GM11168 (cell line): ENCODE measurements around the gene TNRC6B.

Experiments
- in situ Hi-C: fragments of 300-500 bp; cut with MboI; formaldehyde crosslinking; loops from one replicate; pipeline ENCODE4 v1.12.0; 2022; ENCODE audit warnings: low sequenced_read_pairs; ENCODE audit not compliant: unreplicated experiment

The TNRC6B gene

GRCh38 chr22:40237788-40238424 lies 60.2 kb downstream of the TNRC6B start:
- in situ Hi-C loops: no loop called here

DNA sequence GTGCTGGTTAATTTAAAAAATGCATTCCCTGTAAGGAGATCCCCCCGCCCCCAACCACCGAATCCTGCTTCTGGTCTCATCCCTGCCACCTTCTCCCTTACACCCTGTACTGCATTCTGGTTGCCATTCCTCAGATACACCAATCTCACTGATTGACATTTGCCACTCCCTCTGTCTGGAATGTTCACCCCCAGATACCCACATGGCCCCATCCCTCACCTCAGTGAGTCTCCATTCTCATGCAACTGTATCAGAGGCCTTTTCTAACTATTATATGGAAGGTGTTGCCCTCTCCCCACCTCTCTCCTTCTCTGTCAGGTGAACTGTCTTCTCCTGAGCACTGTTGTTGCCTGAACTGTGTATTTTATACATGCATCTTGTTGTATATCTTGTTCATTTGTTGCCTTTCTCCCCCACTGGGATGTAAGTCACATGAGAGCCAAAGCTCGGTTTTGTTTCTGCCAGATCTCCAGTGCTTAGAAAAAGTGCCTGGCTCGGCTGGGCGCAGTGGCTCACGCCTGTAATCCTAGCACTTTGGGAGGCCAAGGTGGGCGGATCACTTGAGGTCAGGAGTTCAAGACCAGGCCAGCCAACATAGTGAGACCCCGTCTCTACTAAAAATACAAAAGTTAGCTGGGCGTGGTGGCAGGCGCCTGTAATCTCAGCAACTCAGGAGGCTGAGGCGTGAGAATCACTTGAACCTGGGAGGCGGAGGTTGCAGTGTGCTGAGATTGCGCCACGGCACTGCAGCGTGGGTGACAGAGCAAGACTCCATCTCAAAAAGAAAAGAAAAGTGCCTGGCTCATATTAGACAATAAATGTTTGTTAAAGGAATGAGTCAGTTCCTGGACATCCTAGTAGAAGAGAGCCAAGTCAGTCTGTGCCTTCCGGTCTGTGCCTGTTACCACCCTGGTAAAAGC lies 61.0 kb downstream of the TNRC6B start:
- in situ Hi-C loops: no loop called here

- in situ Hi-C loops: no loop called here
These were observed 61.6 kb downstream of the TNRC6B start for GRCh38 chr22:40239345-40239683.

DNA sequence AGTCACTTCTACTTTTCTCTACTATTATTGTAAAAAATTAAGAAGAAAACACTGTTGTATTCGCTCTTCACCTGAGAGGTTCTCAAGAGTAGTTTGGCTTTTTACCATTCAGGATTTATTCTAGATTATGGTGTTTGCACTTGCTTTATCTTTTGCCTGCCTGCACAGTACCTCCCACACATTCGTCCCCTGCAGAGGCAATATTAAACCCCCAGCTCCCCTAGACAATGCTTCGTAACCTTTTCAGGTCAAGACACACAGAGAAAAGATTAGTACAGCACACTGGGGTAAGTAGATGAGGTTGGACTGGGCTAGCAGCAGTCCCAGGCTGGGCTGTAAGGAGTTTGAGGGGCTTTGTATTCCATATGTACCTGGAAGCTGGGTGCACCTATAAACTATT lies 62.4 kb downstream of the TNRC6B start:
- in situ Hi-C loops: no loop called here

DNA sequence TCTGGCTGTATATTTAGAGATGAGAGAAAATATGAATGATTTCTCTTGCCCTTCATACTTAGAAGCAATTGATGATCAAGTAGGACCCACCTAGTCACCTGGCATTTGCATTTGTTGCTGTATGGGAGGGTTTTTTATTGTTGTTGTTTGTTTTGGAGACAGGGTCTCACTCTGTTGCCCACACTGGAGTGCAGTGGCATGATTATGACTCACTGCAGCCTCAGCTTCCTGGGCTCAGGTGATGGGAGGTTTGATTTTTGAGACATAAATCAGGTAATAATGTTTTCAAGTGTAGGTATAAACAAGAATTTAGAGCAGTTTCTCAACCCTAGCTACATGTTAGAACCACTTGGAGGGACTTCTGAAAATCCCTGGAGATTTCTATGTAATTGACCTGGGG lies 63.0 kb downstream of the TNRC6B start:
- in situ Hi-C loops: no loop called here

DNA sequence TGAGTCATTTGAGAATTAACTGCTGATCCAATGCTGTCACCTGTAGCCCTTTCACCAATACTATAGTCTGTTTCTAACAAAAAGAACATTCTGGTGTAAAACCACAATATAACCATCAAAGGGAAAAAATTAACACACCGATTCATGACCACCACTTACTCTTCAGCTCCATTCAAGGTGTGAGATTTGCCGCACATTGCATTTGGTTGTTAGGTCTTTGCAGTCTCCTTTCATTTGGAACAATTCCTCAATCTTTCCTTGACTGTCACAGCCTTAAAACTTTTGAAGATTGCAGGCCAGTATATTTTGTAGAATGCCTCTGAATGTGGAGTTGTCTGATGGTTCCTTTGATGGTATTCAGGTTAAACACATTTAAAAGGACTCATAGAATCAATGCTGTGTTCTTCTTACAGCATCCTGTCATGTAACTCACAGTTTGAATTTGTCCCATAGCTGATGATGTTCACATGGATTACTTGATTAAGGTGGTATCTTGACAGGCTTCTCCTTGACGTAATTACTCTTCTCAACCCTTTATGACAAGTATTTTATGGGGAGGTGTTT lies 63.6 kb downstream of the TNRC6B start:
- in situ Hi-C loops: no loop called here

DNA sequence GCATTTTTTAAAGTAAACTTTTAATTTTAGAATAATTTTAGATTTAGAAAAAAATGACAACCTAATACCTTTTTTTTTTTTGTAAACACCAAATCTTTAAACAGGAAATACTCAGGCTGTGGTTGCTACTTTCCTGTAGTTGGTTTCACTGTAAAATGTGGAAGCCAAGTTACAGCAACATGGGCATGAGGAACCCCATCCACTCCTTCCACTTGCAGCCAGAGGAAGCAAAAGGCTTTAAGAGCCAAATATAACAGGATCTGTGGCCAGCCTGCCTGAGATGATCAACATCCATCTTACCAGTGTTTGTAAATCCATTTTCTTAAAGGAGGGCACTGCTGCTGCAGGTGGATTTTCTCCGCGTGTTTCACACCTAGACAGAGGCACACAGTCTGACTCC lies 66.2 kb downstream of the TNRC6B start:
- in situ Hi-C loops: no loop called here

DNA sequence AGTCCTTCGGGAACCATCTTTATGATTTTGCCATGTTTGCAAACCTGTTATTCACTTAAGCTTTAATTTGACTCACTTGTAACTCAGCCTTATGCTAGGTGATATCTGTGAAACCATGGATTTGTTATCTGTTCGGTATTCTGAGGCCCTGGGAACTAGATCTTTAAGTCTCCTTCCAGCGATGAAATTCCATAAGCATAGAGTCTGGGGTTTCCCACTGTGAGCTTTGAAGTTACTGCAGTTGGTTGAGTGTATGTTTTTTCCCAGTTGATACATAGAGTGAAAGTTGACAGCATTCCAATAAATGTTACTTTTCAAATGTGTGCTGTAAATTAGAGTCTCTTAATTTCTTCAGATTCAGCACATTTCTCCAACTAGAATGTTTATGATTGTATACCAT lies 66.9 kb downstream of the TNRC6B start:
- in situ Hi-C loops: no loop called here

DNA sequence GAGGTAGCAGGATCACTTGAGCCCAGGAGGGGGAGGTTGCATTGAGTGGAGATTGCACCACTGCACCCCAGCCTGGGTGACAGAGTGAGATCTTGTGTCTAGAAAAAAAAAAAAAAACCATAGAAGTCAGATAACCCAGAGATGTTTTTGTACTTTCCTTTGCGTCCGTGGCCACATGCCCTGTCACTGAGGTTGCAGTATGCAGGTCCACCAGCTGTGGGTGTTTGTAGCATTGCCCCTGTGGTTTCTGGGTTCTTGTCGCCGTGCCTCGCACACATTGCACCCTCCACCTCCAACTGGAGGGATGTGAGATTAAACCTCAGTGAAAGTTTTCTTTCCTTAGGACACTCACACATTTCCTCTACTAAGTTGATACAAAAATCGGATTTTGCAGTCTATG lies 70.3 kb downstream of the TNRC6B start:
- in situ Hi-C loops: no loop called here

GRCh38 chr22:40249286-40249685 lies 71.6 kb downstream of the TNRC6B start:
- in situ Hi-C loops: no loop called here

DNA sequence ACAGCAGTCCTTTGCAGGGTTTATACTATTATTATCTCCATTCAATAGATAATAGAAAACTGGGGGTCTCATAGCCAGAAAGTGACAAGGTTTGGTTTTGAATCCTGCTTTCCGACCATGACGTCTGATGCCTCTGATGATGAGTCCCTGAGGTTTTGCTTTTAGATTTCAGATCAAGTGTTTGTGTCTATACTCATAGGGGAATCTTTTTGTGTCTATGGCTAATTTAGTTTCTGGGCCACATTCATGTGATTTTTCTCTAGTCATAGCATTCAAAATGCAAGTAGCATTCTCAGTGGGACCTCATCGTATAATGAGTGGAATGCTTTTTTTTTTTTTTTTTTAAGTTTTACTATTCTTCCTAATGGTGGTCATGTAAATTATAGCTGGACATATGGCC lies 72.9 kb downstream of the TNRC6B start:
- in situ Hi-C loops: no loop called here

DNA sequence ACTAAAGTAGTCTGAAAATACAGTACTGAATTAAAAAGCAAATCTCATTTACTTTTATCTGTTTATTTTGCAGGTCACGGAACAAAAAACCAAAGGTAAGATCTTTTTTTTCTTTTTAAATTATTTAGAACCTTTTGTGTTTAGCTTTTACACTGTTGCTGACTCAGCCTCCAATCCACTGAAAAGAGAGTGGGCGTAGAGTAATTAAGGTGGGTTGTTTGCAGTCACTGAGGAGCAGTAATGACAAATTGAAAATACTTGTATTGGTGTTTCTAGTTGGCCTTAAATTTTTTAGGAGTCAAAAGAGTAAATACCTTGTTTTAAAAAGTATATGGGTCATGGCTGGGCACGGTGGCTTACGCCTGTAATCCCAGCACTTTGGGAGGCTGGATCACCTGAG lies 73.4 kb downstream of the TNRC6B start:
- in situ Hi-C loops: no loop called here

DNA sequence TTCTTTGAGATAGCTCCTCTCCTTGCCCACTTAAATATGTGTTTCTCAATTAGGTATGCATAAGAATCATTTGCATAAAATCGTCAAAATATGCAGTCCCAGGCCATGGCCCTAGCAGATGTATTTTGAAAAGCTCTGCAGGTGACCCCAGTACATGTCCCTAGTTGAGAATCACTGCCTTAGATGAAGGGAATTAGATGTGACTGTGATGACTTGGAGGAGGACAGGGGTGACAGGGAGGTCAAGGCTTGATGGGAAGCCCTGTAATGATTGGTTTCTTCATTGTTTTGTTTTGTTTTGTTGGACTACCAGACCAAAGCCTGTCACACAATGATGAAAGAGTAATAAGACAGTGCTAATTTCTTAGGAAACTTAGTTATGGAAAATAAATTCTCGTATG lies 74.4 kb downstream of the TNRC6B start:
- in situ Hi-C loops: no loop called here

GRCh38 chr22:40256516-40256915 lies 78.8 kb downstream of the TNRC6B start:
- in situ Hi-C loops: no loop called here

GRCh38 chr22:40258017-40258416 lies 80.3 kb downstream of the TNRC6B start:
- in situ Hi-C loops: no loop called here

DNA sequence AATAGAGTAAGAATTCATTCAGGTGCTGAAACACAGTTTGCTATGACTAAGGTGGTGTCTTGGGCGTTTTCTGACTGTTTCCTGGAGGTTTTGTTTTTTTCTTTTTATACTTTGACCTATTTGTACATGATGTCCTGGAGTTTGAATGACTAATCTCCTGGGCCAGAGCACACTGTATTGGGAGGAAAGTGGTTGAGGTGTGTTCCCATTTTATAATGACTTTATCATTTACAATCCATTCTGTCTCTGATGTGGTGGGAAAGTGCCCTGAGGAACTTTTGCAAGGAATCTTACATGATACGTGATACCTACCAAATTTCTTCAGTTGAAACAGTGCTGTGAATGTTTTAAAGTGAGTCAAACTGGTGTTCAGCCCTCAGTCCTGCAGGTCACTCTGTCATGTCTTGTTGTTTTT lies 80.8 kb downstream of the TNRC6B start:
- in situ Hi-C loops: no loop called here

DNA sequence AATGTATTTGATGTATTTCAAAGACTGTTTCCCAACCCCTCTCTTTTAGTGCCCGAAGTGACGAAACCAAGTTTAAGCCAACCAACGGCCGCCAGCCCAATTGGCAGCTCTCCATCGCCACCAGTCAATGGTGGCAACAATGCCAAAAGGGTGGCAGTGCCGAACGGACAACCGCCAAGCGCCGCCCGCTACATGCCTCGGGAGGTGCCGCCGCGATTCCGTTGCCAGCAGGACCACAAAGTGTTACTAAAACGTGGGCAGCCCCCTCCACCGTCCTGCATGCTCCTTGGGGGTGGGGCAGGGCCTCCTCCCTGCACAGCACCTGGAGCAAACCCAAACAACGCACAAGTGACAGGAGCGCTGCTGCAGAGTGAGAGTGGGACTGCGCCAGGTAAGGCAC lies 84.1 kb downstream of the TNRC6B start:
- in situ Hi-C loops: no loop called here

- in situ Hi-C loops: no loop called here
These were observed 85.5 kb downstream of the TNRC6B start for GRCh38 chr22:40263191-40263590.

DNA sequence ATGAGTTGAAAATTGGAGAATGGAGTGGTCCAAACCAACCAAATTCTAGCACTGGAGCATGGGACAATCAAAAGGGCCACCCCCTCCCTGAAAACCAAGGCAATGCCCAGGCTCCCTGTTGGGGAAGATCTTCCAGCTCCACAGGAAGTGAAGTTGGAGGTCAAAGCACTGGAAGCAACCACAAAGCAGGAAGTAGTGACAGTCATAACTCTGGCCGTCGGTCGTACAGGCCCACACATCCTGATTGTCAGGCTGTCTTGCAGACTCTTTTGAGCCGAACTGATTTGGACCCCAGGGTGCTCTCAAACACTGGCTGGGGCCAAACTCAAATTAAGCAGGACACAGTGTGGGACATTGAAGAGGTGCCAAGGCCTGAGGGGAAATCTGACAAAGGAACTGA lies 88.1 kb downstream of the TNRC6B start:
- in situ Hi-C loops: no loop called here

GRCh38 chr22:40270031-40270430 lies 92.3 kb downstream of the TNRC6B start:
- in situ Hi-C loops: no loop called here

- in situ Hi-C loops: no loop called here
These were observed 93.1 kb downstream of the TNRC6B start for GRCh38 chr22:40270748-40271373.
